GM19463 (cell line): Measurements from ENCODE around the gene COPZ1.
"Not testable (repeated sequence)": the region's sequence is repeated elsewhere in the genome, so short reads cannot be mapped to it uniquely, and the experiment has no call there.

Experiments
- ATAC-seq: cut with Tn5 transposase; IDR thresholded peaks from one replicate; pipeline ENCODE4 v1.9.1; 2021; ENCODE audit warnings: mild to moderate bottlenecking, moderate library complexity; ENCODE audit not compliant: unreplicated experiment

The COPZ1 gene, protein sequence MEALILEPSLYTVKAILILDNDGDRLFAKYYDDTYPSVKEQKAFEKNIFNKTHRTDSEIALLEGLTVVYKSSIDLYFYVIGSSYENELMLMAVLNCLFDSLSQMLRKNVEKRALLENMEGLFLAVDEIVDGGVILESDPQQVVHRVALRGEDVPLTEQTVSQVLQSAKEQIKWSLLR

DNA sequence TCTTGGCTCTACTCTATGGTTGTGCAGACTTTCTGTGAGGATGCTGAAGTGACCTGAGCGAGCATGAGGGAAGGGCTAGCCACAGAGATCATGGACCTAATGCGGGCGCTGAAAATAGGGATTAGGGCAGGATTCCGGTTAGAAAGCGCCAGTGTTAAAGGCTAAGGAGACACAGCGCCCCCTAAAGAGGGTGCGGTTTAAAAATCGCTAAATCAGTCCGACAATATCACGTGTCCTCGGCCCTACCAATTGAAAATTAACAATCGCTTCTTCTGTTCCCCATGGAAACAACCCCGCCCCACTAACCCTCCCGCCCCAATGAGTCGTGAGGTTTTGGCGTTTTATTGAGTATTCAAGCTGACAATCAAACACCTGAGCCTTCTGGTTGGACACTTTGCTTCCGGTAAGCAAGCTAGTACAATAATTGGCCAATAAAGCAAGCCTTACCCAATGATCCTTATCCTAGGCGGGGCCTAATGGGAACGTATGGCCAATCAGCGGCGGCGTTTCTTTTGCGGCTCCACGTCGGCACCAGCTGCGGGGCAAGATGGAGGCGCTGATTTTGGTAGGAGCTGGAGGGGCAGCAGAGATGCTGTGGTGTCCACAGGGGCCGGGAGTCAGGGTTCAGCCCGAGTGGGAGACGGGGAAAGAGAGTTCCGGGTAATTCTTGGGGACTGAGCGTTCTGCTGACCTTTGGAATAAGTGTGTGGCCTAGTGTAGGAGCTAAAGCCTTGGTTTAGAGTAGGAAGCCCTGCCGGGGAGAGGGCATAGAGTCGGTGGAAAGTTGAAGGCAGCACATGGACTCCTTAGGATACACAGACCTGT lies at the start of gene COPZ1:
COPZ1 (plus strand) TSS at position 515 of the 825 bp plus-strand sequence; CDS start at position 548, 33 bp downstream.
- peak; percentile 98 for ATAC-seq

DNA sequence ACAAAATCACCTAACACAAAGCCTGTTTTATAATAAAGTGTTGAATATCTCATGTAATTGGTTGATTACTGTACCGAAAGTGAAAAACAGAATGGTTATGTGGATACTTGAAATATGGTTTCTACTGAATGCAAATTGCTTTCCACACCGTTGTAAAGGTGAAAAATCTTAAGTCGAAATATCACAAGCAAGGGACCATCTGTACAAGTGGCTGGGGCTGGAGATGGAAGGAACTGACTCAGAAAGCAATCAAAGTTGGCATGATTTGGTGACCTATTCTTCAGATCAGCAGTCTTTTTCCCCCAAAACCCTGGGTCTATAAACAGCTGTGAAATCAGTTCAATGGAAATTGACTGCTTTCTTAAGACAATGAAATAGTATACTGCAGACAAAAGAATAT lies 48.6 kb upstream of the COPZ1 start:
- ATAC-seq, result no peak

DNA sequence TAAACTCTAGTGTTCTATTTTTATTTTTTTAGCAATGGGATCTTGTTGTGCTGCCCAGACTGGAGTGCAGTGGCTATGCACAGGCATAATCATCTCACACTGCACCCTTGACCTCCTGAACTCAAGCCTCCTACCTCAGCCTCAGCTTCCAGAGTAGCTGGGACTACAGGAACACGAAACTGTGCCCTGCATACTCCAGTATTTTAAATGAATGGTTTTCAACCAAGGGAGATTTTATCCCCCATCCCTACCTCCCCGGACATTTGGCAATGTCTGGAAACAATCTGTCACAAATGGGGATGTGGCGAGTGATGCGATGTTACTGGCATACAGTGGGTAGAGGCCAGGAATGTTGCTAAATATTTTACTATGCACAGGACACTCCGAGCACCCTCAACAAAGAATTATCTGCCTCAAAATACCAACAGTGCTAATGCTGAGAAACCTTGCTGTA lies 47.1 kb upstream of the COPZ1 start:
- no peak for ATAC-seq

DNA sequence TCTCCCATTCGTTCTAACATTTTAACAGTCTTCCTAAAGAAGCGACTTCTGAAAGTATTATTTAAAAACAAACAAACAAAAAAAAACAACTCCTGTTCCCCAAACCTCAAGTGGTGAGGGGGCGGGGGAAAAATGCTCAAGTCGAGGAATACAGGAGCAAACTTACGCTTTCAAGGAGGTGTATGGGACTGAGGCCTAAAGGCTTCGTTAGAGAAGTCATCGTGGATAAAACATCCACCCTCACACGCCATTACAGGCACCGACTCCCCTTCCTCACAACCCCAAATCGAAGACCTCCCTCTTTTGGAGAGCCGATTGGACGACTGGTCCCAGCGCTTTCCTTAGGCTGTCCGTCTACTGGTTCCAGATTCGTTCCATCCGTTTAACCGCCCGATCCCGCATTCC lies 45.7 kb upstream of the COPZ1 start:
- ATAC-seq, result no peak

DNA sequence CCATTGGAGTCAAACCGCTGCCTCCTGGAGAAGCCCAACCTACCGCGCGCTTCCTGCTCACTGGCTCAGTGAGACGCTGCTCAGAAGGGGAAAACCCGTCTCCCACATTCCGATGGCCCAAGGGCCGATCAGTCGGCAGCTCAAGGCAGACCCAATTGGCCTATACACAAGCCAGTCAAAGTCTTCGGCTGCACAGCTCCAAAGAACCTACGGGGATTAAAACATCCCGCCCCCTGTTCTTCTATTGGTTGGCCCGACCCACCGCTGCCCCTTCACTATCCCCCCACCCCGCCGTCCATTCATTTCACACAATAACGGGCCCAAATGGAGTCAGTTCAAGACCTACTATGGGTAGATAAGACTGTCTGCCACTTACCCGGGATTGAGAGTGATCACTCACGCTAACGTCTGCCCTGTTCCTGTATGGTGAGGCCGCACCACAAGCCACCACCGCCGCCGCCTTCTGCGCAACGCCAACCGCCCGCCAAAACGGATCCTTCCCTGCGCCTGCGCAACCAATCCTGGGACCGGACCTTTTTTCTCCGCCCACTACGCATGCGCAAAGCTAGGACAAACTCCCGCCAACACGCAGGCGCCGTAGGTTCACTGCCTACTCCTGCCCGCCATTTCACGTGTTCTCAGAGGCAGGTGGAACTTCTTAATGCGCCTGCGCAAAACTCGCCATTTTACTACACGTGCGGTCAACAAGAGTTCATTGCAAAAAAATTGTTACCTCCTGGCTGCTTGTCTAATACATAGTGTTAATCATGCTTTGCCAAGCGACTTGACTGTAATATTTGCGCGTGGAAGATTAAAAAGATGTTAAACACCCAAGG lies 45.1 kb upstream of the COPZ1 start, which contains the start of gene CBX5:
CBX5 (minus strand) TSS at position 491 of the 836 bp plus-strand sequence. CDS start 22,472 bp downstream, outside the sequence.
- ATAC-seq, result peak; percentile 68

DNA sequence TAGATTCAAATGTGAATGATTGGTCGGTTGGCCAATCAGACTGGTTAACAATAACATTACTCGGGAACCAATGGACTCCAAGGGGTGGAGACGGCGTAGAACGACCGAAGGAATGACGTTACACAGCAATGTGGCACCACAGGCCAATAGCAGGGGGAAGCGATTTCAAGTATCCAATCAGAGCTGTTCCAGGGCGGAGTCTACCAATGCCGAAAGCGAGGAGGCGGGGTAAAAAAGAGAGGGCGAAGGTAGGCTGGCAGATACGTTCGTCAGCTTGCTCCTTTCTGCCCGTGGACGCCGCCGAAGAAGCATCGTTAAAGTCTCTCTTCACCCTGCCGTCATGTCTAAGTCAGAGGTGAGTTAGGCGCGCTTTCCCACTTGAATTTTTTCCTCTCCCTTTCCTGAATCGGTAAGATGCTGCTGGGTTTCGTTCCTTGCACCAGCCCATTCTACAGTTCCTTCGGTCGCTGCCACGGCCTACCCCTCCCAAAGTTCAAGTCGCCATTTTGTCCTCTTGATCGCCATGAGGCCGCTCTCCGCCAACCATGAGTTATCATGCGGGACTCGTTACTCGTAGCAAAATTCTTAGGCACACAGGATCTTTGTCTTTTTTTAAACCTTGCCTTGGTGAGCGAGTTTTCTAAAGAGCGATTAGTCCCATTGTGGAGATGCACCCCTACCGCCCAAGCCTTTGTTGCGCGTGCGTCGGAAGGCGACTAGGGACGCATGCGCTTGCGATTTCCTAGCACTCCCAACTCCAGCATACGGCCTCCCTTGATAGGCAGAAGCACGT lies 44.3 kb upstream of the COPZ1 start, which contains the start of gene HNRNPA1:
HNRNPA1 (plus strand) TSS at position 259 of the 793 bp plus-strand sequence; CDS start at position 341, 82 bp downstream.
- peak; percentile 83 for ATAC-seq

DNA sequence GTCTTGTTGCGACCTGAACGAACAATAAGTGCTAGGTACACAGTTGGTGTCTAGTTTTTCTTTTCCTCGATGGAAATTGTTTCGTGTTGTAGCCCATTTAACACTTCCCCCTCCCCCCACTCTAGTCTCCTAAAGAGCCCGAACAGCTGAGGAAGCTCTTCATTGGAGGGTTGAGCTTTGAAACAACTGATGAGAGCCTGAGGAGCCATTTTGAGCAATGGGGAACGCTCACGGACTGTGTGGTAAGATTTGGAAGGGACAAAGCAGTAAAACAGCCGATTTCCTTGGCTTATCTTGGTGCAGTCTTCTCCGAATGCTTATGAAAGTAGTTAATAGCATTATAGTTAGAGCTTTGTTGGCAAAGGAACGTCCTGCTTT lies 43.7 kb upstream of the COPZ1 start:
- not testable (repeated sequence) for ATAC-seq

DNA sequence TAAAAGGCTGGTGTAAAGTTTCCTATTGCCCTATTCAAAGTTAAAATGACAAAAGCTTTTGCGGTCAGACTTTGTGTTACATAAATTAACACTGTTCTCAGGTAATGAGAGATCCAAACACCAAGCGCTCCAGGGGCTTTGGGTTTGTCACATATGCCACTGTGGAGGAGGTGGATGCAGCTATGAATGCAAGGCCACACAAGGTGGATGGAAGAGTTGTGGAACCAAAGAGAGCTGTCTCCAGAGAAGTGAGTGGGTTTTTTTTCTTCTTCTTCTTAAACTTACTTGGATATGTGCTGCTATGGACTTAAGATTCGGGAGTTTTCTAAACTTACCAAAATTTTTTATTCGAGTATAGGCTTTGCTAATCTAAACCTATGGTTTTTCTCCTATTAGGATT lies 43.2 kb upstream of the COPZ1 start:
- not testable (repeated sequence) for ATAC-seq

DNA sequence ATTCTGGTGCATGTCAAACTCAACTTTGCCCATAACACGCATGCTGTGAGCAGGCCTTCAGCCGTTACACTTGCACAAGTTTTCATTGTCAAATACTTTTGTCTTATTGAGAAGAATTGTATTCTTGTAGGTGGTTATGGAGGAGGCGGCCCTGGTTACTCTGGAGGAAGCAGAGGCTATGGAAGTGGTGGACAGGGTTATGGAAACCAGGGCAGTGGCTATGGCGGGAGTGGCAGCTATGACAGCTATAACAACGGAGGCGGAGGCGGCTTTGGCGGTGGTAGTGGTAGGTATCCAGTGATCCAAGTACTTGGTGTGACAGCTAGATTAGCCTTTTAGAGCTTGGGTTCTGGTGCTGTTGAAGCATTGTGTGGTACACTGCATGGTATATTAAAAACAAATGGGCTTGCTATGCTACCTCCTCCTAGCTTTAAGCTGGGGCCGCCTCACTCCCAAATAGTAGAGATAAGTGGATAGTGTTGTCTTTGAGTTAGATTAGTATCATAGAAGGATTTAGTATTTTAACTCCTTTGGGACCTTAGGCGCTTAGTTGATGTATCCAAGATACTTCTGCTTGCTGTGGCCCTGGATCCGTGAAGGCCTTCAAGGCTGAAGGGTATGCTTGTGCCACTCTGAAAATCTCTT lies 41.9 kb upstream of the COPZ1 start:
- ATAC-seq, result no peak

DNA sequence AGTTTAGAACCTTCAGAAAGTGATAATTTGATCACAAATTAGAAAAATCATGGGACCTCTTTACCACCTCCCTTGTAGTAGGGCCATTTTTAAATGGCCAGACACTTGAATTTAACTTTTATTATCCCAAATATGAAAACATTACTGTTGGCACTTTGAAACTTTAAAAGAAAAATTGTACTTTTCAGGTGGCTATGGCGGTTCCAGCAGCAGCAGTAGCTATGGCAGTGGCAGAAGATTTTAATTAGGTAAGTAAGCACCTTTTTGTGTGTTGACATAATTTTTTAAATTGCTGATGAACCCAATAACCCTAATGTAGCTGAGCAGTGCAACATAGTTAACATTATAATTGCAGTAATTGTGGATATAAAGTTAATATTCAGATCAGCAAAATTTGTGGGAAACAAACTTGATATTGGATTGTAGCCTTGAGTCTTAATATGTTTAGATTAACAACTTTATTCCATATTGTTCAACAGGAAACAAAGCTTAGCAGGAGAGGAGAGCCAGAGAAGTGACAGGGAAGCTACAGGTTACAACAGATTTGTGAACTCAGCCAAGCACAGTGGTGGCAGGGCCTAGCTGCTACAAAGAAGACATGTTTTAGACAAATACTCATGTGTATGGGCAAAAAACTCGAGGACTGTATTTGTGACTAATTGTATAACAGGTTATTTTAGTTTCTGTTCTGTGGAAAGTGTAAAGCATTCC lies 40.7 kb upstream of the COPZ1 start:
- ATAC-seq, result not testable (repeated sequence)

DNA sequence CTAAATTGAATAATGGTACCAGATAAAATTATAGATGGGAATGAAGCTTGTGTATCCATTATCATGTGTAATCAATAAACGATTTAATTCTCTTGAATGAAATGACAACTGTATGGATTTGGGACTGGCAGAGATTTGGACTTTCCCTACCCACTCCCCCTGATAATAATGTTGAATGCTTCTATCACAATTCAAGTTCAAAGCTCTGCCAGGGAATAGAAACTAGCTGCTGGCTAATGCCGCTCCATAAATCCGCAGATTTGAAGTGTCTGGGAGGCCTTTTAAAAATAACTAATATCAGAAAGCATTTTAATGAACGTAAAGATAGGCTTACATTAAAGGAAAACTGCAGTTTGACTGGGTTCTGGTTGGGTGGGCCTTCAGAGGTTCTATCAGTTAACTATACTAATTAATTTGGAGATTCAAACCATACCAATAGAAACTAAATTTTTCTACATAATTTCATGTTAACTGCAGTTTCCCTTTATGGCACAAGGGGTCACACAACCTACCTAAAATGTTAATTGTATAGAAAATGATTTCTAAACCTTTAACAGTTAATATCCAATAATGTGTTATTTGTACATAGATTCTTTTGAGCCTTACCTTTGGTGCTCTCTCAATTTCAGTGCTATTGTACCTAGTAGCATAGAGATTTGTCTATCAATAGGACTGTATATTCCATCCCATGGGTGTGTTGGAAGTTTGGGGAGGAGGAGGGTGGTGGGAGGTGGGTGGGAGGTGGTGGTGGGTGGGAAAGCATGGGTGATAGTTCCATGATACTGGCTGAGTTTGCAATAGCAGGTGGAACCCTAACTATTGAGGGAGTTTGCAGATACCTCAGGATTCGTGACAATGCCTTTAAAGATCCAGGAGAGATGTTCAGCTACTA lies 39.5 kb upstream of the COPZ1 start:
- ATAC-seq, result no peak

DNA sequence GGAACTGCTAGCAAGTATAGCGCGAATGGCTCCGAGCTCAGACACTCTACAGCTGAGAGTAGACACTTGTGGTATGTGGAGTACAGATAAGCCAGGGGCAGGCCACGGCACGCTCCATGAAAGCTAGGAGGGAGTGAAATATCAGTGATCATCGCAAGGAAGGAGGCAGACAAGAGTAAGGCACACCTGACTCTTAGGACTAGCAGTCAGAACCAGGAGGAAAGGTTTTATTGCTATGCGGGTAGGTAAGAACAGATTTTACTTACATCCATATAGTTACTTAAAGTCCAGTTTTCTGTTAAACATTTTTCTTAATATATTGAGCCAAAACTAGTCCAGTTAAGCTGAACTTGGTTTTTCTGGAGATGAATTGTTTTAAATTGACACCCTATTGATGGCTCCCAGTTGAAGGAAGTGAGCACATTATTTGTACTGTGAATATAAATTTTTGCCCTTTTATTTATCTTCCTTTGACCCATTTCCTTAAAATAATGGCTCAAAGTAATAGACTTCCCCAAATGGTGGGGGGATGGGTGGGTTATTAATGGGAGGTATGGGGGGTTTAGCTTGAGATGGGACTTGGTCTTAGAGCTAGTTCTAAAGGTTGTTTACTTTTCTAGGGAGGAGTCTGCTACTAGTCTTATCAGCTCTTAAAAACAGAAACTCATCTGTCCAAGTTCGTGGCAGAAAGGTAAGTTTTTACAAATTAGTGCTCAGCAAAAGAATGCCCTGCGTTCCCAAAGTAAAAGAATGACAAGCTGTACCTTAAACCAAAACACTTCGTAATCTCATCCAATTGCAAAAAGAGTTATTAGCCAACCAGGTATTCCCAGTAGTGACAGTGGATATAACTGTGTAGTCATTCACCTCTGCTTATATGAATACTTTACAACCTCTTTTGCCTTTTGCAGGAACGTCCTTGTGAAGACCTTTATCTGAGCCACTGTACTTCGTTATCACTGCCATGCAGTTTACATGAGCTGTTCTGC lies 38.6 kb upstream of the COPZ1 start:
- ATAC-seq, result no peak

DNA sequence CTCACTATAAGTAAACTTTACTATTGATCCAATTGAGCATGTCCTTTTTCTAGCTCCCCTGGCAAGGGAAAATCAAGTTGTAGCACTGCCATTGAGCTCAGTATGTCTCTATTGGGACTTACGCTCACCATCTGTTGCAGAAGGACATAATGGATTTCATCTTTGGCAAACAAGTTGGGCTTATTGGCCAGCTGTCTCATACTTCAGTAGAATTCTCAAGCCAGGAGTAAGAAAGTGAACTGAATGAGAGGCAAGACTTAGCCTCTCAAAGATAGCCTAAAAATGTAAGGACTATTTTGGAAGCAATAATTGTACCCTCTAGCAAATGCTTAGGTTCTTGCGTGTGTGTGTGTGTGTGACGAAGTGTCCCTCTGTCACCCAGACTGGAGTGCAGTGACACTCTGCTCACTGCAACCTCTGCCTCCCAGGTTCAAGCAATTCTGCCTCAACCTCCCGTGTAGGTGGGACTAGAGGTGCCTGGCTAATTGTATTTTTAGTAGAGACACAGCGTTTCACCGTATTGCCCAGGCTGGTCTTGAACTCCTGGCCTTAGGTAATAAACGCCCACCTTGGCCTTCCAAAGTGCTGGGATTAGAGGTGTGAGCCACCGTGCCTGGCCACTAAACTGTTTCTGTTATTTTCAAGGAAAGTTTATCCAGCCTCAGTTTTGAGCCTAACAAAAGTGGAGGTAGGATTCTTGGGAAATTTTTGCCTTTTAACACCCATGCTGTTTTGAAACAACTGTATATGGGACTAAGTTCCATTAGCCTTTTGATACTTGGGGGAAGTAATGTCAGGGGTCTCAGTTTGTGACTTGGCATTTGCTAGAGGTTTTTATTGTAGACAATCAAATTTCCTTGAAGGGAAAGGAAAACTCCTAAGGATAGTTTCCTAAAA lies 37.4 kb upstream of the COPZ1 start:
- ATAC-seq, result no peak

DNA sequence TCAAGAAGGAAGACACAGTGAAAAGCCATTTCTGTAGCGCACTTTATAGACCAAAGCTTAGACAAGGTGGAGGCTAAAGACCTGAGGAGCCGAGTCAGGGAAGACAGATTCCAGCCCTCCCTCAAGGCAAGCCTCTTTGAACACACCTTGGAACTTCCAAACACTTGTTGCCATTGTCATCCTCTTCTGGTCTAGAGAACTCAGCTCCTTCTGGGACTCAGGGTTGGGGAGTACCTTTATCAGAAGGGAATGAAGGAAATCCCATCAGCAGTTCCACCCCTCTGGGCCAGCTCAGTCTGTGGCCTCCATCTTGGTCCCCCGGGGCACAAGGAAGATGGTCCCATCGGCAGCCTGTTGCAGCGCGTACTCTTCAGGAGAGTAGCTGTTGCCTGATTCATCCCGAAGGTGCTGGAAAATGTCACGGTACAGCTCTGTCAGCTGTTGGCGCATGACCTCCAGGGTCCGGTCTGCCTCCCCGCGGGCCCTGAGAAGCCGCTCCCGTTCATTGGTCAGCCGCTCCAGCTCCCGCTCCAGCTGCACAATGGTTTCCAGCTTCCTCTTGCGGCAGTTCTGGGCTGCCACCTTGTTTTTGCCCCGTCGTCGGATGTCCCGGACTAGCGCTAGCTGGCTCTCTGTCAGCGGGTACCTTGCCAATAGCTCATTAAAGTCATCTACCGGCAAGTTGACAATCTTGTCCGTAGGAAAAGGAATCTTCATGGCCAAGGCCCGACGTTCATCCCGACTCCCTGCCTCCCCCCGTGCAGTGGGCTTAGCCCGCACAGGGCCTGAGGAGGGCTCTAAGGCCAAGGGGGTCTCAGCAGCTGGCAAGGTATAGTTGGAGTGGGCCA lies 32.6 kb upstream of the COPZ1 start:
- no peak for ATAC-seq

DNA sequence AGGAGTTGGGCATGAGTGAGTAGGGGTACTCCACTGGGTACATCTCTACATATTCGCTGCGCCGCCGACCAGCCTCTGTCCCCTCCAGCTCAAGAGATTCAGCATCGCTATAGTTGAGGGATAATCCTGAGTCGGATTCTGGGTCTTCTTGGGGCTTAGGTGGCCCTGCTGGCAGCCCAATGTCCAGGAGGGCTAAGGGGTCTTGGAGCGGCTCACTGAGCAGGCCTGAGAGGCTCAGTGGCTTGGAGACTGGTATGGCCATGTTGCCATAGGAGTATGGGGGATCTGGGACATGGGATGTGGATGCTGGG lies 32.0 kb upstream of the COPZ1 start:
- ATAC-seq, result no peak
